Measurements from ENCODE around the gene ATP10A. TPM values are rescaled to one million over a fixed set of nuclear protein-coding genes. Genes with fewer than 3 reads are reported as not detected.

ATP10A gene
- total RNA-seq, 1 experiment from 2014 or later = not detected

GRCh38 chr15:25679492-25679891 is 183.6 kb downstream of the ATP10A start:
- no peaks in the 10 kb centered on the region for H3K36me3 Mint-ChIP-seq (ENCODE audit: insufficient read depth, unreplicated experiment)
- POLR2A ChIA-PET = no interaction called here
- no TSS peak for BruUV-seq (replicated peaks)
- no peak overlapping the region for H3K27ac Mint-ChIP-seq (ENCODE audit: low read depth, unreplicated experiment)
- intact Hi-C loops (cut with micrococcal nuclease) = no loop called here
- no peak for TF ChIP-seq CTCF (IDR thresholded peaks at IDR 0.05; ENCODE audit: unreplicated experiment)
- H3K4me1 Mint-ChIP-seq (ENCODE audit: insufficient read depth, unreplicated experiment) = no peaks in the 10 kb centered on the region
- no peaks in the 10 kb centered on the region for H3K27me3 Mint-ChIP-seq (ENCODE audit: insufficient read depth, unreplicated experiment)
- DNase-seq (ENCODE audit: unreplicated experiment) = no peak
- peaks cover 41% of the 10 kb centered on the region for H3K9me3 Mint-ChIP-seq (ENCODE audit: unreplicated experiment)
- CTCF ChIA-PET = no interaction called here
- H3K4me3 Mint-ChIP-seq (ENCODE audit: unreplicated experiment) = no peak overlapping the region

DNA sequence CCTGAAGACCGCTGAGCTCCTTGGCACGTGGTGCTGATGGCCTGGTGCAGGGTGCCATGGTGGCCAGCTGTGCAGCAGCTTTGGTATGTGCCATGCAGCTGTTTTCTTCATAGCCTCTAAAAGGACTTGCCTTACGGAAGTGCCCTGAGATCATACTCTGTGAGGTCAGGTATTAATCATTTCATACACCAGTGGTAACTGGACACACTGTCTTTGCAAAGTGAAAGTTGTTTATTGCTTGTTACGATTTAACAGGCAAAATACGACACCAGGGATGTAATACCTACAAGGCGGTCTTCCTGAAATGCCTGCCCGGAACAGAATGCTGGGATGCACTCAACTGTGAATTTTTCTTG is 184.6 kb downstream of the ATP10A start:
- intact Hi-C loops (cut with micrococcal nuclease) = no loop called here
- H3K27ac Mint-ChIP-seq (ENCODE audit: low read depth, unreplicated experiment) = no peak overlapping the region
- ChIA-PET CTCF (no interaction called here), POLR2A (no interaction called here)
- H3K4me1 Mint-ChIP-seq (ENCODE audit: insufficient read depth, unreplicated experiment) = no peaks in the 10 kb centered on the region
- H3K27me3 Mint-ChIP-seq (ENCODE audit: insufficient read depth, unreplicated experiment) = no peaks in the 10 kb centered on the region
- BruUV-seq (replicated peaks) = no TSS peak
- H3K4me3 Mint-ChIP-seq (ENCODE audit: unreplicated experiment) = no peak overlapping the region
- no peaks in the 10 kb centered on the region for H3K36me3 Mint-ChIP-seq (ENCODE audit: insufficient read depth, unreplicated experiment)
- peaks cover 40% of the 10 kb centered on the region for H3K9me3 Mint-ChIP-seq (ENCODE audit: unreplicated experiment)
- no peak for DNase-seq (ENCODE audit: unreplicated experiment)
- TF ChIP-seq CTCF (IDR thresholded peaks at IDR 0.05; ENCODE audit: unreplicated experiment) = no peak

- intact Hi-C loops (cut with micrococcal nuclease) = no loop called here
- POLR2A ChIA-PET = no interaction called here
These were observed 185.2 kb downstream of the ATP10A start for GRCh38 chr15:25677719-25678499.

DNA sequence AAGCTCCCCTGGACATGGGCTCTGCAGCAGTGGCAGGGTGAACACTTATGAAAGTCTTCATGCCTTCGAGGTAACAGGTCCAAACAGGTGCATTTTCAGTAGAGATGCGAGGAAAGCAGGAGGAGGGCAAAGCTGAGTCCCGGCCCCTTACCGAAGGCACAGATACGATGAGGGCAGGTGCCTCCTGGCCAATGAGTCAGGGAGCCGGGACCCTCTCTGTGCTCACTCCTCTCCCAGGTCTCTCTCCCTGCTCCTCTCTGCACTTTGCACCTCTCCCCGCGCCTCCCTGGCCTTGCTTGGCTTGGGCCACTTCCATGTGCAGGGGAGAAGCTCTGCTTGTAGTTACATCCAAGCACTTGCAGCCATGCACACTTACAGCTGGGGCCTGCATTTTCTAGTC is 187.1 kb downstream of the ATP10A start:
- BruUV-seq (replicated peaks) = no TSS peak
- intact Hi-C loops (cut with micrococcal nuclease) = no loop called here
- H3K36me3 Mint-ChIP-seq (ENCODE audit: insufficient read depth, unreplicated experiment) = no peaks in the 10 kb centered on the region
- no peak for DNase-seq (ENCODE audit: unreplicated experiment)
- no peaks in the 10 kb centered on the region for H3K27me3 Mint-ChIP-seq (ENCODE audit: insufficient read depth, unreplicated experiment)
- ChIA-PET POLR2A (no interaction called here), CTCF (no interaction called here)
- no peak overlapping the region for H3K27ac Mint-ChIP-seq (ENCODE audit: low read depth, unreplicated experiment)
- H3K4me1 Mint-ChIP-seq (ENCODE audit: insufficient read depth, unreplicated experiment) = no peaks in the 10 kb centered on the region
- no peak for TF ChIP-seq CTCF (IDR thresholded peaks at IDR 0.05; ENCODE audit: unreplicated experiment)
- H3K4me3 Mint-ChIP-seq (ENCODE audit: unreplicated experiment) = no peak overlapping the region
- peaks cover 26% of the 10 kb centered on the region for H3K9me3 Mint-ChIP-seq (ENCODE audit: unreplicated experiment)

More at GRCh38 chr15:25677719-25678499, 185.2 kb downstream of the ATP10A start:
- CTCF ChIA-PET = no interaction called here
- Mint-ChIP-seq H3K9me3 (ENCODE audit: unreplicated experiment) (peaks cover 34% of the 10 kb centered on the region), H3K27ac (ENCODE audit: low read depth, unreplicated experiment) (no peak overlapping the region), H3K36me3 (ENCODE audit: insufficient read depth, unreplicated experiment) (no peaks in the 10 kb centered on the region), H3K4me3 (ENCODE audit: unreplicated experiment) (no peak overlapping the region), H3K4me1 (ENCODE audit: insufficient read depth, unreplicated experiment) (no peaks in the 10 kb centered on the region), H3K27me3 (ENCODE audit: insufficient read depth, unreplicated experiment) (no peaks in the 10 kb centered on the region)
- no peak for DNase-seq (ENCODE audit: unreplicated experiment)
- no TSS peak for BruUV-seq (replicated peaks)
- TF ChIP-seq CTCF (IDR thresholded peaks at IDR 0.05; ENCODE audit: unreplicated experiment) = no peak
